Ammon's horn (tissue), 1 donor: ENCODE results near the gene RNASEH1.
"Not testable (repeated sequence)": the region's sequence is repeated elsewhere in the genome, so short reads cannot be mapped to it uniquely, and the experiment has no call there.

Source experiments
- DNase-seq: peaks from one replicate; pipeline ENCODE4 v3.0.0-alpha.2; 2016; ENCODE audit warnings: low spot score

The RNASEH1 gene

DNA sequence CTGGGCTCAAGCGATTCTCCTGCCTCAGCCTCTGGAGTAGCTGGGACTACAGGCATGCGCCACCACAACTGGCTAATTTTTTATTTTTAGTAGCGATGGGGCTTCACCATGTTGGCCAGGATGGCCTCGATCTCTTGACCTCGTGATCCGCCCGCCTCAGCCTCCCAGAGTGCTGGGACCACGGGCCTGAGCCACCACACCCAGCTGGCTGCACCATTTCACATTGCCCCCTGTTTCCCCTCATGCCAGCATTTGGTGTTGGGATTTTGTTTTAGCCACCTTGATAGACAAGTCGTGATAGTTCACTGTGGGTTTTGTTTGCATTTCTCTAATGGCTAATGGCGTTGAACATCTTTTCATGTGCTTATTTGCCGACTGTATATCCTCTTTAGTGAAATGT, 31.0 kb upstream of the RNASEH1 start:
- DNase-seq, result no peak

DNA sequence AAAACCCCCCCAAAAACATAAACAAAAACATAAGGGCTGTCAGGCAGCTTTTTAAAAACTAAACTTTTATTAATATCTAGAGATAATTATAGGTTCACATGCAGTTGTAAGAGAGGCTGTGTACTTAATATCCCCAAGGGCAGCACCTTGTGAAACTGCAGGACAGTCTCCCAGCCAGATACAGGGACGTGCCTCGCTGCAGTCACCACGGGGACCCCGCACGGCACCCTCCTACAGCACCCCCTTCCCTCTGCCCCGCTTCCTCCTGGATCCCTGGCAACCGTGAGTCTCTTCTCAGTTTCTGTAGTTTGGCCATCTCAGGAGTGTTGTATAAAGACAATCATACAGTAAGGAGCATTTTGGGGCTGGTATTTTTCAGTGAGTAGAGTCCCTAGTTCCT, 30.0 kb upstream of the RNASEH1 start:
- no peak for DNase-seq

DNA sequence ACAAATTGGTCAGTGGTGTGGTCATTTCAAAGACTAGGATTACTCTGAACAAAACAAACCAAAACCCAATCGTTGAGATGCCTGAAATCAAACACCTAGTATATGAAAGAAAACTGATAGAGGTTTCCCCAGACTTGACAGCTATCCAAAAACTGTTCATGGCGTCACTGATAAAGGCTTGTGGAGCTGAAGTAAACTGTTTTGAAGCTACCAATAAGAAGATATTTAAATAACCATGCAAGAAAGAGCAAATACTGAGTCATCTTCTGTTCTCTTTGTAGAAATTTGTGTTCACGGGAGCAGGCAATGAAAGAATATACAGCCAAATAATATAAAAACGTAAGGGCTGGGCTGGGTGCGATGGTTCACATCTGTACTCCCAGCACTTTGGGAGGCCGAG, 29.3 kb upstream of the RNASEH1 start:
- no peak for DNase-seq

DNA sequence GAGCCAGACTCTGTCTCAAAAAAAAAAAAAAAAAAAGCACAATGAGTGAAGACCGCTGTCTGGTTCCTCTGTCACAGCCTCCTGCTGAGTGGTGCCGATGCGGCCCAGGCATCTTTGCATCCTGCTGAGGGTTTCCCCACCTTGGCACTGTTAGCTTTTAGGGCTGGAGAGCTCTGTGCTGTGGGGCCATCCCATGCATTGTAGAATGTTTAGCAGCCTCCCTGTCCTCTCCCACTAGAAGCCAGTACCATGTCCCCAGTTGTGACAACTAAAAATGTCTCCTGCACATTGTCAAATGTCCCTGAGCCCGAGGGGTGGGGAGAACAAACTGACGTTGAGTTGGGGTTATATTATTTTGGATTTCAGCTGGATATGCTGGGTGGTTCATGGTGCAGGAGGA, 28.9 kb upstream of the RNASEH1 start:
- no peak for DNase-seq

DNA sequence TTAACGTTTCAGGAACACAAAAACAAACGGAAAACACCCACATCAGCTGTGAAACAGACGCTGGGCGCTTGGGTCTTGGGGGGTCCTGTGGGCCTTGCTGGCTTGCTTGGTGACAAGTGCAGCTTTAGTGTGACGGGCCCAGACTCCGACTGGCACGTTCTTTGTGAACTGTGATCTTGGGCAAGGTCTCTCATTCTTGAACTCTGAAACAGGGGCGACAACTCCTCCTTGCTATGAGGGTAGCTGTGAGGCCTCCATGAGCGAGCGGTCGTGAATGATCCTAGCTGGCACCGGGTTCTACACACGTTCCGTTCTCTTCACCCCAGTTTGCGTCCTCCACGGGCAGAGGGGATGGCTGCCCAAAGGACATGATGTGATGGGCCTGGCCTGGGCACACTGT, 28.1 kb upstream of the RNASEH1 start:
- DNase-seq, result no peak

DNA sequence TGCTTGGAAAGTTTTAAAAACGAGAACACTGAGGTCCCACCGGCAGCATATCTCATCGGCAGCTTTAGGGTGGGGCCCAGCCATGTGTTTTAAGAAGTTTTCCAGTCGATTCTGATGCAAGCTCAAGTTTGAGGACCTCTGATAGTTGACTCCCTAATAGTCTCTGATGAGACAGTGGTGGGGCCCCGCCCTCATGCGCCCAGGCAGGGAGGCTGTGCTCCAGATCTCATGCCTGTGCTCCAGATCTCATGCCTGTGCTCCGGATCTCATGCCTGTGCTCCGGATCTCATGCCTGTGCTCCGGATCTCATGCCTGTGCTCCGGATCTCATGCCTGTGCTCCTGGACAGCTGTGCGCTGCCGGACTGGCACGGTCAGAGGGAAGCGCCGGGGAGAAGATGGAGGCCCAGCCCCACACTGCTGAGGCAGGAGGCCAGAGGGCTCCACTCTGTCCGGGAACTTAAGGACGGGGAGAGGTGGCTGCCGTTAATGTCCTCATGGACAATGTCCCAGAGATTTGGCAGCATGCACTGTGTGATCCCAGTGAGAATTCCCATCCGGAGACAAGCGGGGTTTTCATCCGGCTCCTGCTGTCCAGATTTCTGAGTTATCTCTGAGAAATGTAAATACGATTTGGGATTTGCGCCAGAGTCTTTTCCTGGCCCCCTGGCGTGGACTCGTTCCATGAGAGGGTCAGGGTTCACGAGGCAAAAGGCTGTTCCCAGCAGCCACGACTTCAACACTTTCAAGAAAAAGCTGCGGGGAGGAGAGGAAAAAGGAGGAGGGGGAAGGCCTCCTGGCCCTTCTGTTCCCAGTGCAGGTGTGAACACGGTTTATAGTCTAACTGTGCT, 27.4 kb upstream of the RNASEH1 start:
- no peak for DNase-seq

DNA sequence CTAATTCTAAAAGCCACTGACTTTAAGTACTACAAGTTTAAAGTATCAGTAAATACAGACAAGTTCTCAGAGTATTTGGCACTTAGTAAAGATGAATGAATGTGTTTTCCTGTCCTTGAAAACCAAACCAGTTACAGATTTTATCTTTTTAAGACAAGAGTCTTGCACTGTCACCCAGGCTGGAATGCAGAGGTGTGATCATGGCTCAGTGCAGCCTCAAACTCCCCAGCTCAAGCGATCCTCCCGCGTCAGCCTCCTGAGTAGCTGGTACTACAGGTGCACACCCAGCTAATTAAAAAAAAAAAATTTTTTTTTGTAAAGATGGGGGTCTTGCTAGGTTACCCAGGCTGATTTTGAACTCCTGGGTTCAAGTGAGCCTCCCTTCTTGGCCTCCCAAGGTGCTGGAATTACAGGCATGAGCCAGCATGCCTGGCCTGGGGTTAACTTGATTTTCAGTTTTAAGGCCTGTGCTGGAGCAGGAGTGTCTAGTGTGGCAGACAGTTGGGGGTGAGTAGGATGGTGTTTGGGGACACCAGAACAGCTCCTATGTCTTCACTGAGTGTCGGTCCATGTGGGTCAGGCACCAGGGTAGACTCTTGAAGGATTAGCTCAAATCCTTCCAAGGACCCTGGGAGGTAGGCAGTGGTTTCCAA, 26.6 kb upstream of the RNASEH1 start:
- DNase-seq, result no peak

DNA sequence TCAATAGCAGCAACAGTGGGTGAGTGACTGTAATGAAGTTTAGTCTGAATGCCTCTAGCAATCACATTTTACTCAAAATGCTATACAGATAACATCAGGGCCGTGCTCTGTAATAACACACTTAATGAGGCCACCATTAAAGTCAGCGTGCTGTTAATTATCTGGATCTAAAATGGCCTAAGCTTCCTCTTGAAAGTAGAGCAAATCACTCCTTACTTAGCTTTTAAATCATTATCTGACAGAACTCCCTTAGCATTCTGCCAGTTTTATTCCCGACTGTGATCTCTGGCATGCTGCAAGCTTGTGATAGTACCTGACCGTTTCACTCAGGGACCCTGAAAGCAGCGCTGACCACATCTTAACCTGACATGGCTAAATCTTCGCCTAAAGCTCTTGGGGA, 25.9 kb upstream of the RNASEH1 start:
- no peak for DNase-seq

DNA sequence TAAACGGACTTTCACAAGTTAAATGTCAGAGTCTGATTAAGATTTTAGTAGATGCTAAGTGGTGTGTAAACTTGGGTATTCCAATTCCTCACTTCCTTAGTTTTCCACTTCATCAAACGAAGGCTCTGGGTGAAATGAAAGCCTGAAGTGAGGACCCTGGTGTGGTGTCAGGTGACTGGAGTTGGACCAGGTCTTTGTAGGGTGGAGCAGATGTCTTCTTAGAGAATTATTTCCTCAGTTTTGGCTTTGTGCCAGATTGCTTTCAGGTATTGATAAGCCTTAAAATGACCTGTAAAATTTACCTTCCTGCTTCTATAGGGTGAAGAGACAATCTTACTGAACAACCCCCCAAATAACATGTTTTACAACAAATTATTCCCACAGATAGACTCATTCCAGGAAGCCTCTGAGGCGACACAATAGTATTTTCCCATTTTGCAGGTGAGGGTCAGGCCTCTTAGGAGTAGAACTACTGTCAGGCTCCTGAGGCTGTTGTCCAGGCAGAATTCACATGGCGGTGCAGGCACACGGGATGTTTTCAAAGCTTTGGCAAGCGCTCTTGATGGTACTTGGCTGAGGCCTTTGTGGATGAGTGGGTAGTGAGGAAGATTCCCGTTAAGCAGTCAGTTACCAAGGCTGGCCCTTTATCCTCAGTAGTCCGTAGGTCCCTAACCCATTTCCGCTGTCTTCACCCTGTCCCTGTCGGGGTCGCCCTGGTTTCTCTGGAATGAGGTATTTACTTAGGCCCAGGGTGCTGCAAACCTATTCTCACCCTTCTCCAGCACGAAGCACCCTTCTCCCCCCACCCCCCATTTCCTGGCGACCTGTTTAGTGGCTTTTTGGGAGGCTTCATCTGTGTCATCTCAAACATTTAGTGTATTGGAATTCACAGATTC, 23.5 kb upstream of the RNASEH1 start:
- DNase-seq, result no peak

DNA sequence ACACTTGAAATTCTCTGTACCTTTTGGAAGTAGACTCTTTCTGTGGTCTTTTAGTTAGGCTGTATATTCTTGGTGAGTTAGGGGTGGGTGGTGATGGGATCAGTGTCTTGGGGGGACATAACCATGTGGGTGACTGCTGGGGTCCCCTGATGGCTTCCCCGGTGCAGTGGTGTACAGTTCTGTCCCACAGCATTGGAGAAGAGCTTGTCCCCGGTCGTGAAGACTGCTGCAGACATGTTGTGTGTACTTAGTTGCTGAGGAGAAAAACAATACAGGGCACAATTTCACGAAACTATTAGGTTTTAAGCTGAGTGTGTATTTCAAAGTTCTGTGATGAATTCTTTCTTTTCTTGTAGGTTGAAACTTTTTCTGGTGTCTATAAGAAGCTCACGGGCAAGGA, 22.3 kb upstream of the RNASEH1 start:
- no peak for DNase-seq

DNA sequence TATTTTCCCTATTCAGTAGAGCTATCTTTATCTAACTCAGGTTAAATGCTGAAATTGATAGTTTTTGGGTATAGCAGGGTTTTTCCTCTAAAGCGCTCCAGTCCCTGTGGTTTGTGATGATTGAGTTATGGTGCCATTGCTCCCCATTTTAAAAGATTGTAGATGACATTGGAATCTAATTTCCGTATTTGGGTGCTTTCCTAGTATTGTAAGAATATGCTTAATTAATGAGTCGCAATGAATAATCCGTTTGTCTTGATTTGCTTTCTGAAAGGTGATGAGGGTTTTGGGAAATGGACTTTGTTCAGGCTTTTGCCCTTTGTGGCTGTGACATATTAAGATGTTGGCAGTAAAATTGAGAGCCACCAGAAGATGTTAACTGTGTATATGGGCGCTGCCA, 20.9 kb upstream of the RNASEH1 start:
- no peak for DNase-seq

DNA sequence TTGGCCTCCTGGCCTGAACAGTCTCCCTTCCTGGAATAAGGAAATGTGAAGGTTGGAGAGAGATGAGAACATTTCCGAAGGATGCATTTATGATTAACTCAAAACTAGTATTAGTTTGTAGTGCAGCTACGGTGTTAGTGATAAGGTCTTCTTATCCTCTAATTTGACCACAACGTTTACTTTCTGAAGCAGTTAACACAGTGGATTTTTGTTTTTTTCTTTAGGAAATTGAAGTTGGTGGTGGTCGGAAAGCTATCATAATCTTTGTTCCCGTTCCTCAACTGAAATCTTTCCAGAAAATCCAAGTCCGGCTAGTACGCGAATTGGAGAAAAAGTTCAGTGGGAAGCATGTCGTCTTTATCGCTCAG, 18.1 kb upstream of the RNASEH1 start:
- not testable (repeated sequence) for DNase-seq

DNA sequence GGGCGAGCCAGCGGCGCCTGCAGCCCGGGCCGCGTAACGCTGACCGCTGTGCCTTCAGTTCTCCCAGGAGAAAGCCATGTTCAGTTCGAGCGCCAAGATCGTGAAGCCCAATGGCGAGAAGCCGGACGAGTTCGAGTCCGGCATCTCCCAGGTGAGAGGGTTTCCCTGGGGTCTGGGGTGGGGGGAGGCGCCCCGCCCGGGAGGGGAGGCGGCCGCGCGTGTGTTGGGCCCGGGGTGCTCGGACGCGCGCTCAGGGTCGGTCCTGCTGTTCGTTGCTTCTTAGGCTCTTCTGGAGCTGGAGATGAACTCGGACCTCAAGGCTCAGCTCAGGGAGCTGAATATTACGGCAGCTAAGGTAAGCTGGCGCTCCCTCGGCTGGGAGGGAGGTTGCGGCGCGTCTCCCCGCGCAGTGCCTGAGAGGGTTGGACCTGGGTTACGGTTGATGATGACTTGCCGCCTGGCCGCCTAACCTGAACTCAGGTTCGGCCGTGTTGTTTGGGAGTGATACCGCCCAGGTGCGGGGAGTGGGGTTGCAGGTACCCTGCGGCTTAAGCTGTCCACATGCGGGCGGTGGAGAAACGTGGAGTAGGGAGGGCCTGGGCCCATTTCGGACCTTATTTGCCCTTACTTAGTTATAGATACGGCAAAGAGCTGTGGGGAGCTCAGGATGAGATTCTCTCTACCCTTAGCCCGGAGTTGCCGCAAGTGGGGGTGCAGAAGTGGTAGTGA, 17.6 kb upstream of the RNASEH1 start:
- DNase-seq, result no peak

DNA sequence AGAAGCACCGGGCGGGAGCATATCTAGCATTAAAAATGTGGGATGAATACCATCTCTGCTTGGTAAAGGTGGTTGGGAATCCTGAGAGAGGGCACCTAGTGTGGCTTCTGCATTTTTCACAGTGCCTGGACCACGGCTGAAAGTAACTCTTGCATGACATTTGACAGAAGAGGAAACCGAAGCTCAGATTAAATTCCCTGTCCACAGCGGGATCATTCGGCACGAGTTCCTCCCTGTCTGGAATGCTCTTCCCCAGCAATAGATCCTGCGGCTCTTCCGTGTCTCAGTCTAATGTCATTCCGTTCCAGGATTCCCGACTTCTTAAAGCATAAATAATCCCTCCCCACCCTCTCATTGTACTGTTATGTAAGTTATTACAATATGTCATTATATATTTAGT, 16.0 kb upstream of the RNASEH1 start:
- DNase-seq, result no peak

DNA sequence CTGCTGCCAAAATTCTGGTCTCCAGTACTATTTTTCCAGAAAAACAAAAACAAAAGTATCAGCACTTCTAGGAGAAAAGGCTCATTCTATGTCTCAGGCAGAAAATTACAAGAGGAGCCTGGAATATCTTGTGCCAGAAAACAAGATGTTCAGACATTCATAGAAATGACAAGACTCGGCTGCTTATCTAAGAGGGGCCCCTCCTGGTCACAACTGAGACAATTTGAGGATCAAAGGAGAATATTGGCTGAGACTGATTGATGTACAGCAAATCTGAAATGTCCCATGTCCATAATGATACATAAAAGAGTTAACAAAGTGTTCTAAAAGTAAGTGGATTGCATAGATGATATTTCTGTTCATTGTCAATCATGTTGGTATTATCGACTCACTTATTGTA, 14.5 kb upstream of the RNASEH1 start:
- DNase-seq, result no peak

DNA sequence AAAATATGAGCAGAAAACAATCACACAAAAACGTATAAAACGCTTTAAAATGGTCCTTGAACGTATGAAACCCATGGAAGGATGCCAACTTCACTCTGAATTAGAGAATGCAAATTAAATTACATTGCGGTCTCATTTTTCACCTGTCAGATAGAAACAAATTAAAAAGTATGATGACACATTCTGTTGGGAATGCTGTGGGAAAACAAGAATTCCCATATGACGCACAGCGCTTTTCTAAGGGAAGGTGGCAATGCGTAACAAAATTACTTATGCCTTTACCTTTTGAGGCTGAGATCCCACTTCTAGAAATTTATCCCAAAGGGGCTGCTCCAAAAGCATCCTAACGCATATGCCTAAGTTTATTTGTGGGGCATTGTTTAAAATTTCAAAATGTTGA, 13.2 kb upstream of the RNASEH1 start:
- no peak for DNase-seq

DNA sequence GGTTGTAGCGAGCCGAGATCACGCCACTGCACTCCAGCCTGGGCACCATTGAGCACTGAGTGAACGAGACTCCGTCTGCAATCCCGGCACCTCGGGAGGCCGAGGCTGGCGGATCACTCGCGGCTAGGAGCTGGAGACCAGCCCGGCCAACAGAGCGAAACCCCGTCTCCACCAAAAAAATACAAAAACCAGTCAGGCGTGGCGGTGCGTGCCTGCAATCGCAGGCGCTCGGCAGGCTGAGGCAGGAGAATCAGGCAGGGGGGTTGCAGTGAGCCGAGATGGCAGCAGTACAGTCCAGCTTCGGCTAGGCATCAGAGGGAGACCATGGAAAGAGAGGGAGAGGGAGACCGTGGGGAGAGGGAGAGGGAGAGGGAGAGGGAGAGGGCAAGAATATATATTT, 11.5 kb upstream of the RNASEH1 start:
- DNase-seq, result not testable (repeated sequence)

DNA sequence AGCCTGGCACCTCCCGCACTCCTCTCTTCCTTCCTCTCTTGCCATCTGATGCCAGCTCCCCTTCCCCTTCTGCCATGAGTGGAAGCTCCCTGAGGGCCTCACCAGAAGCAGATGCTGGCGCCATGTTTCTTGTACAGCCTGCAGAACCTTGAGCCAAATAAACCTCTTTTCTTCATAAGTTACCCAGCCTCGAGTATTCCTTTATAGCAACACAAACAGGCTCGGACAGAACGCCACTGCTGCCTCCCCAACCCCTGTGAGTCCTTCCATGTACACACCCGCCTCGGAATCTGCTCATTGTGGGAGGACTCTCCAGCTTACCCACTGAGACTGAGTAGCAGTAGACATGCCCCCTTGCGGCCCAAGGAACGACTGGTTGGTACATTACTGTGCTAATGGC, 8.7 kb upstream of the RNASEH1 start:
- no peak for DNase-seq

DNA sequence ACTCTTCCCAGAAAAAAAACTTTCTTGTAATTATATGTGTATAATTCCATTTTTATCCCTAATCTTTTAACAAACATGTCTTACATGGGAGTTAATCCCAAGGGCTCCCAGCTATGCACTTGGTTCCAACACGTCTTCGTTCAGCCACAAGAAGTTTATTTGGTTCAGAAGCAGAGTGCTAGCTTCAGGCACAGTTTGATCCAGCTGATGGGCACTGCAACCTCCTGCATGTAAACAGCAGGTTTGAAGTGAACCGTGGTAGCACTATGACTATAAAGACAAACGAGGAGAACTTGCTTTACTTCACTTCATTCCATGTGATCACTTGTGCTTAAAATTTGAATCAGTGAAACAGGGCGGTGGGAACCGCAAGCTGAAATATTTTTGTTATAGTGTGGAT, 7.0 kb upstream of the RNASEH1 start:
- DNase-seq, result no peak

DNA sequence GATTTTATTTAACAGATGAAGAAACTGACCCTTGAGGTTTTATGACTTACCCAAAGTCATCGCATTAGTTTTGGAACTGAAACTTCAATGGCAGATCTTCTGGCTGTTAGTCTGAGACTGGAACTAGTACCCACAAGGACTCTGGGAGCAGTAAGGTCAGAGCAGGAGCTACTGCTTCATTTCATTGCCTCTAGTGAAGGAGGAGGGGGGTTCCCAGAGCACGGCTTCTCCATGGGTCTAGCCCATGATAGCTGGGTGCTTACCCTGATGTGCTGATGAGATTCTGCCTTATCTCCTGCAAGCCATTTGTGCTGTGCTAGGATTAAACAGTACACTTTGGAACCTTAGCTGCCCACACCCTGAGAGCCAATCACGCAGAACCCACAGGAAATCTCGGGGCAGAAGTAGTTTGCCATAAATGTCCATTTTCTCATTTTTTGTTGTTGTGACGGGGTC, 5.4 kb upstream of the RNASEH1 start:
- DNase-seq, result no peak

DNA sequence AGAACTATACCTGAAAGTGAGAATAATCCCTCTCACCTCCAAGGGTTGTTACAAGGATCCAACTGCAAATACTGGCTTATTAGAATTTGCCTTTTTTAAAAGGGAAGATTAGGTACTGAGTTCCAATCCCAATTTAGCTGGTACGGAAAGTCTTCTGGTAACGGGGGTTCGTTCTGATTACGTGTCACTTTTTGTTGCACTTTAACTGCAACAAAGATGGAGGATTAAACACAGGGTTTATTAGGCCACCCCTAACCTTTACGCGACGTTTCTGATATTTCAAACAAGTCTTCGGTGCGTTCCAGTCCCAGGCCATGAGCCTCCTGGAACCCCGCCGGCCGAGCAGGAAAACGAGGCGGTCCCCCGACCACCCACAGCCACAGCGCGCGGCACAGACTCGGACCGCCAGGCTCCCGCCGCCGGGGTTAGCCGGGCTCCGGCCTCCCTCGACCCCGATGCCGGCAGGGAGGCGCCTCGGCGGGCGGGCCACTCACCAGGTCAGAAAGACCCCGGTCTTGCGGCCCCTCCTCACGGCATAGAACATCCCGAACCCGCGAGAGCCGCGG, 411 bp downstream of the RNASEH1 start:
- no peak for DNase-seq

DNA sequence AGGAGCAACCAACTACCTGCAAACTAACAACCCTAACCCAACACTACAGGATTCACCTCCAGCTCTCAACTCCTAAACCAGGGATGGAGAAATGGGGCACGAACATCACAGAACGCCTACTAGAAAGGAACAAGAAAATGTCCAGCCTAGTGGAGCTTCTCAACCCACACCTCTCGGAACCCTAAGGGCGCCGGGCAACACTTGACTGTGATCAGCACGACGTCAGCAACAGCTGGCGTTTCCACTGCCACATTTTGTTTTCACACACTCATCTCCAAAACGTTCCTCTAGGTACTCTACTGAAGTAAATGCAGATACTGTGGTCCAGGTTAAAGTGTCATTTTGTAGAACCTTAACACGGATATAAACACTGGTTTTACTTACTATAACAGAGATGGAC, 4.2 kb downstream of the RNASEH1 start:
- no peak for DNase-seq
